CD4-positive, CD25-positive, alpha-beta regulatory T cell (primary cell): ENCODE data around the gene SNCB. TPM values are rescaled to one million over a fixed set of nuclear protein-coding genes. Genes with fewer than 3 reads are reported as not detected.

Source experiments
- ATAC-seq, 2 donors: fragments of 150-1000 bp; cut with Tn5 transposase; one replicate each; pipeline ENCODE4 v1.10.0; 2021; ENCODE audit warnings: low read depth in 2 of 2, moderate number of reproducible peaks in 2 of 2, moderate library complexity in 1 of 2
- DNase-seq, 3 donors: peaks; one replicate each; pipeline versions ENCODE4 v3.0.0 to v3.0.0-alpha.2; 2012 to 2022; ENCODE audit warnings: mixed read lengths in 1 of 3
- H3K27ac ChIP-seq: one replicate; pipeline ENCODE4 v1.7.0; 2013; ENCODE audit warnings: mild to moderate bottlenecking, low read length; ENCODE audit not compliant: insufficient read depth, poor library complexity, severe bottlenecking
- H3K27me3 ChIP-seq: one replicate; pipeline ENCODE4 v1.7.0; 2013; ENCODE audit warnings: low read length; ENCODE audit not compliant: control insufficient read depth, insufficient read depth
- H3K36me3 ChIP-seq: one replicate; pipeline ENCODE4 v1.7.0; 2013; ENCODE audit warnings: mild to moderate bottlenecking, low read length, moderate library complexity; ENCODE audit not compliant: control insufficient read depth, insufficient read depth
- H3K4me1 ChIP-seq: 2 replicates; pipeline ENCODE4 v1.7.0; 2013; ENCODE audit warnings: mild to moderate bottlenecking, low read length; ENCODE audit not compliant: insufficient read depth, control insufficient read depth, poor library complexity, severe bottlenecking
- H3K4me3 ChIP-seq: one replicate; pipeline ENCODE4 v1.7.0; 2013; ENCODE audit warnings: low read depth, mild to moderate bottlenecking, low read length, moderate library complexity
- H3K9me3 ChIP-seq, 2 experiments: 1 replicate in 1 of 2; 2 replicates in 1 of 2; pipeline ENCODE4 v1.7.0; 2013; ENCODE audit warnings: low read length in 2 of 2, mild to moderate bottlenecking in 1 of 2, moderate library complexity in 1 of 2; ENCODE audit not compliant: control insufficient read depth in 2 of 2
- H3K27ac Mint-ChIP-seq, 3 donors: one replicate each; pipeline ENCODE4 v1.8.0; 2020 to 2022; ENCODE audit warnings: mild to moderate bottlenecking in 3 of 3, mixed read lengths in 3 of 3, moderate library complexity in 2 of 3
- H3K27me3 Mint-ChIP-seq: one replicate; pipeline ENCODE4 v1.8.0; 2022; ENCODE audit warnings: mild to moderate bottlenecking, mixed read lengths
- H3K36me3 Mint-ChIP-seq: one replicate; pipeline ENCODE4 v1.8.0; 2020; ENCODE audit warnings: mixed read lengths
- H3K4me1 Mint-ChIP-seq, 4 donors: one replicate each; pipeline ENCODE4 v1.8.0; 2020 to 2022; ENCODE audit warnings: mixed read lengths in 4 of 4, mild to moderate bottlenecking in 1 of 4
- H3K4me3 Mint-ChIP-seq, 4 donors: one replicate each; pipeline ENCODE4 v1.8.0; 2020 to 2022; ENCODE audit warnings: mild to moderate bottlenecking in 4 of 4, mixed read lengths in 4 of 4, moderate library complexity in 3 of 4
- H3K9me3 Mint-ChIP-seq, 7 donors: one replicate each; pipeline ENCODE4 v1.8.0; 2020 to 2022; ENCODE audit warnings: mixed read lengths in 7 of 7, mild to moderate bottlenecking in 3 of 7, moderate library complexity in 2 of 7
- polyA plus RNA-seq, 4 donors: library from polyadenylated mRNA; unstranded; fragments of 300-500 nt; fragmentation: Illumina TruSeq; gene quantifications; one replicate each; pipeline ENCODE4 v1.2.3, GENCODE V29; 2021
- total RNA-seq: library from RNA; stranded (reverse); gene quantifications from one replicate; pipeline ENCODE4 v1.2.3, GENCODE V29; 2022

The SNCB gene
- total and polyA plus RNA-seq, 5 donors from 2014 or later = not detected

DNA sequence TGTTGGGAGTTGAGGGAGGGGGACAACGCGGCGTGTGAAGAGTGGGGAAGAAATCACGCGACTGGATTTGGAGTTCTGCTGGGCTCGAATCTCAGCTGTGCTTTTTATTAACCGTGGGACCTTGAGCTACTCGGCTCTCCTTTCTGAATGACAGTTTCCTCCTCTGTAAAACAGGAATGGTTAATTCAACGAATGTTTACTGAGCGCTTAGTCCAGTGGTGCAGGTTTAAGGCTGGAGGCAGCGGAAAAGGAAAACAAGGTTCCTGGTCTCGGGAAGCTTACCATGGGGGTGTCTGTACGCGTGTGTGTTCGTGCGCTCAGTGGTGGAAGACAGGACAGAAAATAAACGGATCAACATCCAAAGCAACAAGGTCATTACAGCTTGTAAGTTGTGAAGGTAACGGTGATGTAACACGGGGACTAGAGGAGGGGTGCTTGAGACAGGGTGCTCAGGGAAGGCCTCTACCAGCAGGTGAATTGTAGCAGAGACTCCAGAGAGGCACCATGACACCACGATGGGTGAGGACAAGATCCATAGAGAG is 418 bp upstream of the SNCB start:
- Histone ChIP-seq H3K27me3 (peaks cover 40% of the 10 kb centered on the region), H3K36me3 (no peaks in the 10 kb centered on the region), H3K4me3 (no peak overlapping the region), H3K9me3 (peaks cover 0 to 1% of the 10 kb centered on the region in 2 experiments), H3K27ac (no peak overlapping the region), H3K4me1 (peaks cover 17% of the 10 kb centered on the region)
- Mint-ChIP-seq H3K27me3 (peaks cover 76% of the 10 kb centered on the region), H3K4me1 (peaks cover 0 to 18% (median 3%) of the 10 kb centered on the region in 4 donors), H3K4me3 (peak overlapping the region in 3 of 4 donors; percentile 68 to 85 (median 69)), H3K27ac (no peak overlapping the region), H3K36me3 (no peaks in the 10 kb centered on the region), H3K9me3 (peaks cover 0 to 4% (median 0%) of the 10 kb centered on the region in 7 donors)
- no peak for DNase-seq
- no peak for ATAC-seq

DNA sequence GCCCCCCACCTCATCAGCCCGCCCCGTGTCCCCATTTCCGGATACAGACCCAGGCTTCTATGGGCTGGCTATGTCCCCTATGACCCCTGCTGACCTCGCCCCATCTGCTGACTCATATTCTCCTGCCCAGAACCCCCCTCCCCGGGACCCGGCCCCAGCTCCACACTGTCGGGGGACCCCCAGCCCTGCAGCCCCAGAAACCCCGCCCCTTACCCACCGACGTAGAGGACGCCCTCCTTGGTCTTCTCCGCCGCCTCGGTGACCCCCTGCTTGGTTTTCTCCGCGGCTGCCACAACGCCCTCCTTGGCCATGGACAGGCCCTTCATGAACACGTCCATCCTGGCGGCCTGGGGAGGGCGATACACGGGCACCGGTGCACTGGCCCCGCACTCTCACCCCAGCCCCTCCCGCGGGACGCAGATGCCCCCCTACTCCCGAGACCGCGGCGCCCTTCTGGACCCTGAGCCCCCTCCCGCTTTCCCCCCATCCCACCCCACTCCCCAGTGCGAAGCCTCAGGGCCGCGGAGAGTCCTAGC is 949 bp downstream of the SNCB start:
- peak overlapping the region in 2 of 4 donors; percentile 28 to 56 for H3K4me3 Mint-ChIP-seq
- H3K27ac Mint-ChIP-seq = no peak overlapping the region
- H3K4me3 ChIP-seq = no peak overlapping the region
- no peaks in the 10 kb centered on the region for H3K9me3 ChIP-seq
- H3K27ac ChIP-seq = no peak overlapping the region
- peaks cover 36% of the 10 kb centered on the region for H3K27me3 ChIP-seq
- peaks cover 0 to 4% (median 0%) of the 10 kb centered on the region in 7 donors for H3K9me3 Mint-ChIP-seq
- no peaks in the 10 kb centered on the region for H3K36me3 Mint-ChIP-seq
- ATAC-seq (no peak), DNase-seq (no peak)
- peaks cover 0 to 18% (median 3%) of the 10 kb centered on the region in 4 donors for H3K4me1 Mint-ChIP-seq
- H3K36me3 ChIP-seq = no peaks in the 10 kb centered on the region
- peaks cover 74% of the 10 kb centered on the region for H3K27me3 Mint-ChIP-seq
- H3K4me1 ChIP-seq = peaks cover 17% of the 10 kb centered on the region

DNA sequence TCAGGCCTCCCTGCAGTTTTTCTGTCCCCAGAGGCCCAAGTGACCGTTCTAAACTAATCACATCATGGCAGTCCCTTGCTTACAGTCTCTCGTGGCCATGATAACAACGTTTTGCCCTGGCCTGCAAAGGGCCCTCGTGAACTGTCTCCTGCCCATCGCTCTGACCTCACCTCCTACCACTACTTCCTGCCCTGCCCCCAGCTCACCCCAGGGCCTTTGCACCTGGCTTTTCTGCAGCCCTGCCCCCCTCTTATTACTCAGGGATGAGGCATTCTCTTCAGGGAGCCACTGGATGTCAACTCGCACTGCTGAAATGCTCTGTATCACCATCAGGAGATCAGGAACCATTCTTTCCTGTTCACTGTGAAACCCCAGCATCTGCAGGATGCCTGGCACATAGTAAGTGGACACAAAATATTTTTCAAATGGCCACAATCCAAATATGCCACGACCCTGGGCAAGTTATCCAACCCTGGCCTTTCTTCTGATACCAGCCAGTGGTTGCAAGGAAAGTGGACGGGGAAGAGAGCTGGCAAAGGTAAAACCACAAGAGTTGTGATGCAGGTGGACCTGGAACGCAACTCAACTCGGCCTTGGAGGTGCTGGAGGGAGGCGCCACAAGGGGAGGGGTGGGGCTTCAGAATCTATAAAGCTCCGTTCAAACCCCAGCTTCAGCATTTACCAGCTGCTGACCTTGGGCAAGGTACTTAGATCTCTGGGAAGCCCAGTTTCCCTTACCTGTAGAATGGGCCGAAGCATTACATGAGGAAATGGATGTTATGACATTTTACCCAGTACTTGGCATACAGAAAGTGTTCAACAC is 1.7 kb downstream of the SNCB start:
- peak overlapping the region in 1 of 4 donors; percentile 56 for H3K4me3 Mint-ChIP-seq
- H3K4me1 Mint-ChIP-seq = peaks cover 0 to 18% (median 2%) of the 10 kb centered on the region in 4 donors
- Histone ChIP-seq H3K4me1 (peaks cover 17% of the 10 kb centered on the region), H3K27ac (no peak overlapping the region), H3K36me3 (no peaks in the 10 kb centered on the region), H3K4me3 (no peak overlapping the region), H3K27me3 (peaks cover 29% of the 10 kb centered on the region), H3K9me3 (no peaks in the 10 kb centered on the region)
- DNase-seq (no peak), ATAC-seq (no peak)
- H3K27ac Mint-ChIP-seq = no peak overlapping the region
- H3K9me3 Mint-ChIP-seq = peaks cover 0 to 1% (median 0%) of the 10 kb centered on the region in 7 donors
- H3K27me3 Mint-ChIP-seq = peaks cover 75% of the 10 kb centered on the region
- no peaks in the 10 kb centered on the region for H3K36me3 Mint-ChIP-seq

DNA sequence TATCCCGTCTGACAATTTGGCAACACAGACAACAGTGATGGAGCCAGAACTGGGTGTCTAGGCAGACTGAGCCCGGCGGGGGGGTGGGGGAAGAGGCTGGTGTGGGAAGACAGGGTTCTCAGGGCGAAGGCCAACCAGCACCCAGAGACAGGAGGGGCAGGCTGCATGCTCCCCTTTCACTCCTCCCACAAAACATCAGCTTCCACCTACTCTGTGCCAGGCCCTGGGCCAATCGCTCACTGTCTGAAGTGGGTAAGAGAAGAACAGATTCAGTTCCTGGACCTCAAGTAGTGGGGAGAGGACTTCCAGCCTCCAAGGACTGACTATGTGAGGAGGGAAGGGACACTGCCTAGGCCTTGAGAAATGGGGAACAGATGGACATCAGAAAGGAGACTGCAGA is 2.8 kb downstream of the SNCB start:
- H3K36me3 ChIP-seq = no peaks in the 10 kb centered on the region
- no peak overlapping the region for H3K27ac ChIP-seq
- no peak for DNase-seq
- Mint-ChIP-seq H3K4me3 (no peak overlapping the region), H3K27ac (no peak overlapping the region), H3K9me3 (no peaks in the 10 kb centered on the region), H3K27me3 (peaks cover 77% of the 10 kb centered on the region), H3K36me3 (no peaks in the 10 kb centered on the region), H3K4me1 (peaks cover 0 to 18% (median 1%) of the 10 kb centered on the region in 4 donors)
- H3K4me3 ChIP-seq = no peak overlapping the region
- H3K4me1 ChIP-seq = peaks cover 17% of the 10 kb centered on the region
- no peak for ATAC-seq
- no peaks in the 10 kb centered on the region for H3K9me3 ChIP-seq
- H3K27me3 ChIP-seq = peaks cover 23% of the 10 kb centered on the region

DNA sequence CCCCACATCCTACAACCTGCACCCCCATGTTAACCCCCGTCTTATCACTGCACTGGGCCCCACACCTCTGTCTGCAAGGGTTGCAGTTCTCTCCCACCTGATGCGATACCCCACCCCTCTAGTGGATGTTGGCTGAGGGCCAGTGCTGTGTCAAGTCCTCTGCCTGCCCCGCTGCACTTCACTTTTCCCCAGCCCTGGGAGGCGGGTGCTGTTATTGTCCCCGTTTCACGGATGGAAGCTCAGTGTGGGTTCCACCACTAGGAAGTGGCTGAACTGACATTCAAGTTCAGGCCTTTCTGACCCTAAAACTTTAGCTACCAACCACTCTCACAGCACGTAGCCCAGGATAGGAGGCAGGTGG is 3.5 kb downstream of the SNCB start:
- ATAC-seq (no peak), DNase-seq (no peak)
- Mint-ChIP-seq H3K9me3 (no peaks in the 10 kb centered on the region), H3K4me3 (no peak overlapping the region), H3K27ac (no peak overlapping the region), H3K4me1 (peaks cover 0 to 18% (median 1%) of the 10 kb centered on the region in 4 donors), H3K27me3 (peaks cover 74% of the 10 kb centered on the region), H3K36me3 (no peaks in the 10 kb centered on the region)
- H3K27me3 ChIP-seq = peaks cover 21% of the 10 kb centered on the region
- no peak overlapping the region for H3K27ac ChIP-seq
- peaks cover 17% of the 10 kb centered on the region for H3K4me1 ChIP-seq
- no peaks in the 10 kb centered on the region for H3K9me3 ChIP-seq
- no peak overlapping the region for H3K4me3 ChIP-seq
- no peaks in the 10 kb centered on the region for H3K36me3 ChIP-seq

DNA sequence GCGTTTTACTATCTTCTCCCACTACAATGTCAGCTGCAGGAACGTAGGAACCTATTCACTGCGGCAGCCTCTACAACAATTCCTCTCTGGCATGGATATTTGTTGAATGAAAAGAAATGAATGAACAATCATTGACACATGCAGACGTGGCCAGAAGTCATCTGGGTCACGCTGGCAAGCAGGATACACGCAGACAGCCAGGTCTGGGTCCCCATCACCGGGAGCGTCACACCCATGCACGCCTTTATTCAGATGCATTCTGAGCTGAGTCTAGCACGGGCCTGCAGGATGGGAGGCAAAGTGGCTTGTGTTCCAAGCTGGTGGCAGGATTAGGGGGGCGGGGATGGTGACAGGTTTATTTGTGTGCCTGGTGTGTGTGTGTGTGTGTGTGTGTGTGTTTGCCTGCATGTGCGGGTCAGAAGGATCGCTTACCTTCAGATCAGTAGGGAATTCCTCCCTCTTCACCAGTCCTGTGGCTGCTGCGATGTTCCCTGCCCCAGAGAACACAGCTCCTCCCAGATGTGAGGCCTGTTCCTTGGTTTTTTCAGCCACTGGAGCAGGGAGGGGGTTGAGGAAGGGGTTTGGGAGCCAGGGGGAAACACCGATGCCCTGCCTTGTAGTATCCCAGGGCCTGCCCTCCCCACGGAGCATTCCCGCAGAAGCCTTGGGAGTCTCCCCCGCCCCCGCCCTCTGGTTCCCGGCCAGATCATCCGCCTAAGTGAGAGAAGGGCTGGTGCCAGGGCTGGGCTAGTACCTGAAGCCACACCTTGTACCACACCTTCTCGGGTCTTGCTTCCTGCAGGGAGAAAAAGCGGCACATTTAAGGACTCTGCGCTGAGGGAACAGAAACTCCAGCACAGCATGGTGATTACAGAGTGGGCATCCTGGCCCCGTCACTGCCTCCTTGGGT is 4.1 kb downstream of the SNCB start:
- Histone ChIP-seq H3K27me3 (peaks cover 16% of the 10 kb centered on the region), H3K27ac (no peak overlapping the region), H3K4me3 (no peak overlapping the region), H3K9me3 (no peaks in the 10 kb centered on the region), H3K36me3 (no peaks in the 10 kb centered on the region), H3K4me1 (peaks cover 17% of the 10 kb centered on the region)
- no peaks in the 10 kb centered on the region for H3K9me3 Mint-ChIP-seq
- H3K4me1 Mint-ChIP-seq = peaks cover 0 to 18% (median 1%) of the 10 kb centered on the region in 4 donors
- H3K27me3 Mint-ChIP-seq = peaks cover 70% of the 10 kb centered on the region
- no peak for DNase-seq
- H3K36me3 Mint-ChIP-seq = no peaks in the 10 kb centered on the region
- ATAC-seq = no peak
- peak overlapping the region in 1 of 3 donors; percentile 50 for H3K27ac Mint-ChIP-seq
- no peak overlapping the region for H3K4me3 Mint-ChIP-seq

DNA sequence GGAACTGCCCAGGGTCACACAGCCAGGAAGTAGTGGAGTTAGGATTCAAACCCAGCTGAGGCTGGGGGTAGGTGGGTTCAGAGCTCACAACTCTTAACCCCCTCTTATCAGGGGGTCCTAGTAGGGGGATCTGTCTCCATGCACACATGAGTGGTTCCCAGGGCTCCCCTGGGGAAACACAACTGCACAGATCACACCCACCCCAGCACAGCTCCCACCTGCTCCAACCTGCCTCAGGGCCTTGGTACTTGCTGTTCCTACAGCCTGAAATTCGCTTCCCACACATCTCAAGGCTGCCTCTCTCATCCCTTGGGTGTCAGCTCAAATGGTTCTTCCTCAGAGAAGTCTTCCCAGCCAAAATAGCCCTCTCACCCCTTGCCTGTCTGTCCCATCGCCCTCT is 4.8 kb downstream of the SNCB start:
- H3K4me3 ChIP-seq = no peak overlapping the region
- no peak overlapping the region for H3K27ac ChIP-seq
- DNase-seq (no peak), ATAC-seq (no peak)
- Mint-ChIP-seq H3K27ac (peak overlapping the region in 1 of 3 donors; percentile 50), H3K36me3 (no peaks in the 10 kb centered on the region), H3K27me3 (peaks cover 69% of the 10 kb centered on the region), H3K4me3 (no peak overlapping the region), H3K4me1 (peaks cover 0 to 16% (median 2%) of the 10 kb centered on the region in 4 donors), H3K9me3 (no peaks in the 10 kb centered on the region)
- no peaks in the 10 kb centered on the region for H3K9me3 ChIP-seq
- peaks cover 16% of the 10 kb centered on the region for H3K4me1 ChIP-seq
- H3K27me3 ChIP-seq = peaks cover 9% of the 10 kb centered on the region
- no peaks in the 10 kb centered on the region for H3K36me3 ChIP-seq
